GM10266 (cell line): ENCODE data around the gene ANKRD44.

Experiments used
- DNase-seq: peaks from one replicate; pipeline ENCODE4 v3.0.0; 2012; ENCODE audit errors: extremely low spot score
- CTCF ChIP-seq: IDR thresholded peaks from 2 replicates; pipeline ENCODE4 v1.5.1; 2012; ENCODE audit warnings: mild to moderate bottlenecking, low read depth; ENCODE audit not compliant: control insufficient read depth, insufficient read depth; ENCODE audit errors: missing control alignments

Gene ANKRD44

GRCh38 chr2:196987649-196988364, 322.8 kb downstream of the ANKRD44 start:
- TF ChIP-seq CTCF = no peak
- peak; percentile 23 for DNase-seq

GRCh38 chr2:196987298-196987648, 323.3 kb downstream of the ANKRD44 start:
- no peak for DNase-seq
- TF ChIP-seq CTCF = no peak

GRCh38 chr2:196985511-196986183, 324.9 kb downstream of the ANKRD44 start:
- no peak for DNase-seq
- no peak for TF ChIP-seq CTCF

GRCh38 chr2:196984903-196985302, 325.7 kb downstream of the ANKRD44 start:
- TF ChIP-seq CTCF = no peak
- no peak for DNase-seq

GRCh38 chr2:196983934-196984333, 326.6 kb downstream of the ANKRD44 start:
- DNase-seq = no peak
- TF ChIP-seq CTCF = no peak

GRCh38 chr2:196980473-196980872, 330.1 kb downstream of the ANKRD44 start:
- DNase-seq = no peak
- no peak for TF ChIP-seq CTCF

- DNase-seq = no peak
- TF ChIP-seq CTCF = no peak
These were observed 330.6 kb downstream of the ANKRD44 start for GRCh38 chr2:196980001-196980400.
